PFSK-1 (cell line): ENCODE results near the gene MKNK1.

ENCODE experiments used
- POLR2AphosphoS5 ChIP-seq: IDR thresholded peaks from 2 replicates; pipeline ENCODE4 v1.6.1; 2012; ENCODE audit warnings: low read depth, mild to moderate bottlenecking, control low read depth, low read length, moderate library complexity
- REST ChIP-seq, 2 experiments: IDR thresholded peaks; 2 replicates each; pipeline versions ENCODE4 v1.6.1 to v1.8.0; 2011 to 2012; ENCODE audit warnings: low read depth in 2 of 2, low read length in 2 of 2, control low read depth in 1 of 2, inconsistent platforms in 1 of 2, mild to moderate bottlenecking in 1 of 2, moderate library complexity in 1 of 2; ENCODE audit not compliant: insufficient read depth in 1 of 2
- SIN3A ChIP-seq: IDR thresholded peaks from 2 replicates; pipeline ENCODE4 v1.6.1; 2012; ENCODE audit warnings: mild to moderate bottlenecking, low read length, moderate library complexity, borderline replicate concordance; ENCODE audit not compliant: insufficient read depth
- TAF1 ChIP-seq: IDR thresholded peaks from 2 replicates; pipeline ENCODE4 v1.6.1; 2012; ENCODE audit warnings: low read length, control low read depth, borderline replicate concordance; ENCODE audit not compliant: insufficient read depth

GRCh38 chr1:46622344-46622743 is 18.3 kb upstream of the MKNK1 start:
- TF ChIP-seq REST (IDR thresholded peaks at IDR 0.05; ENCODE audit: insufficient read depth in 1 of 2, low read depth in 2 of 2, low read length in 2 of 2) = no peak
- TF ChIP-seq SIN3A = no peak
- no peak for TF ChIP-seq POLR2AphosphoS5
- no peak for TF ChIP-seq TAF1
